GM03348 (cell line): ENCODE results near the gene XAB2.

Experiments
- DNase-seq: peaks from one replicate; pipeline ENCODE4 v3.0.0; 2012; ENCODE audit warnings: low spot score

The XAB2 gene

GRCh38 chr19:7575434-7576040, 53.8 kb downstream of the XAB2 start:
- no peak for DNase-seq

- DNase-seq: no peak
Observed at GRCh38 chr19:7570761-7571160, 58.6 kb downstream of the XAB2 start.
